AG09309 (cell line): ENCODE data around the gene ANXA3.

Experiments used
- DNase-seq: peaks from one replicate; pipeline ENCODE4 v3.0.0-alpha.2; 2010; ENCODE audit warnings: low read depth
- H3K4me3 ChIP-seq: 2 replicates; pipeline ENCODE4 v1.5.1; 2011; ENCODE audit warnings: mild to moderate bottlenecking, low read depth, low read length, moderate library complexity; ENCODE audit not compliant: control insufficient read depth
- TF ChIP-seq, protein P1 (sequence below): IDR thresholded peaks from 2 replicates; pipeline ENCODE4 v1.5.1; 2011; ENCODE audit warnings: mild to moderate bottlenecking, low read depth, low read length, inconsistent platforms; ENCODE audit not compliant: insufficient read depth, control insufficient read depth; ENCODE audit errors: missing control alignments

Gene ANXA3

DNA sequence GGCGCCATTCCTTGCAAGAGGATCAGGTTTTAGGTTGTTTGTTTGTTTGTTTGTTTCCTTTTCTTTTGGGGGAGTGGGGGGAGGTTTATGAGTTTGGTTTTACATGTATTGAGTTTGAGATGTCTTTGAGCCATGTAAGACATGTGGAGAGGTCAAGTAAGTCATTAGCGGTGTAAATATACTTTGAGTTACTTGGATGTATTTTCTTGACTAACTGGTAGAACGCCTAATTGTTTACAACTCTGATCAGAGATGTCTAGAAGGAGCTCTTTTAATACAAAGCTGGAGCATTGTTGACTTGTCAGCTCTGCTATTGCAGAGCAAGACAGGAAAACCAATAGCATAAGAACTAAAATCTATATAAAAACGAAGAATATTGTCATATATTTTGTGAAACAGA lies 57.1 kb downstream of the ANXA3 start:
- DNase-seq, result no peak
- no peak overlapping the region for H3K4me3 ChIP-seq
- TF ChIP-seq, protein P1, sequence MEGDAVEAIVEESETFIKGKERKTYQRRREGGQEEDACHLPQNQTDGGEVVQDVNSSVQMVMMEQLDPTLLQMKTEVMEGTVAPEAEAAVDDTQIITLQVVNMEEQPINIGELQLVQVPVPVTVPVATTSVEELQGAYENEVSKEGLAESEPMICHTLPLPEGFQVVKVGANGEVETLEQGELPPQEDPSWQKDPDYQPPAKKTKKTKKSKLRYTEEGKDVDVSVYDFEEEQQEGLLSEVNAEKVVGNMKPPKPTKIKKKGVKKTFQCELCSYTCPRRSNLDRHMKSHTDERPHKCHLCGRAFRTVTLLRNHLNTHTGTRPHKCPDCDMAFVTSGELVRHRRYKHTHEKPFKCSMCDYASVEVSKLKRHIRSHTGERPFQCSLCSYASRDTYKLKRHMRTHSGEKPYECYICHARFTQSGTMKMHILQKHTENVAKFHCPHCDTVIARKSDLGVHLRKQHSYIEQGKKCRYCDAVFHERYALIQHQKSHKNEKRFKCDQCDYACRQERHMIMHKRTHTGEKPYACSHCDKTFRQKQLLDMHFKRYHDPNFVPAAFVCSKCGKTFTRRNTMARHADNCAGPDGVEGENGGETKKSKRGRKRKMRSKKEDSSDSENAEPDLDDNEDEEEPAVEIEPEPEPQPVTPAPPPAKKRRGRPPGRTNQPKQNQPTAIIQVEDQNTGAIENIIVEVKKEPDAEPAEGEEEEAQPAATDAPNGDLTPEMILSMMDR, result no peak

DNA sequence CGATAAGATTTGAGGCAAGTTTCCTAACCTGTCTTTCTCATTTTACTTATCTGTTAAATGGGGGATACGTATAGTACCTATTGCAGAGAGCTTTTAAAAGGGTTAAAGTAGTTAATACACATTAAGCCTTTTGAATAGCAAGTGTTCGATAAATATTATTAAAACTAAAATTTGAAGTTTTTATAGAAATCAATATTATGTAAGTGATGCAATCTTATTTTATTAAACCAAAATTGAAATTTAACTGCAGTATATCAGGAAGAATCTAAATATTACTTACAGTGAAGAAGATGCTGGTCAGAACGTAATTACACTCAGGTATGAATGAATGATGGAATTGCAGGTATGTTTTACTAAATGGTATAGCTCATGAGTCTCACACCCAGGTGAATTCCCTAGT lies 58.0 kb downstream of the ANXA3 start:
- H3K4me3 ChIP-seq, result no peak overlapping the region
- DNase-seq, result no peak
- TF ChIP-seq, protein P1, result no peak

DNA sequence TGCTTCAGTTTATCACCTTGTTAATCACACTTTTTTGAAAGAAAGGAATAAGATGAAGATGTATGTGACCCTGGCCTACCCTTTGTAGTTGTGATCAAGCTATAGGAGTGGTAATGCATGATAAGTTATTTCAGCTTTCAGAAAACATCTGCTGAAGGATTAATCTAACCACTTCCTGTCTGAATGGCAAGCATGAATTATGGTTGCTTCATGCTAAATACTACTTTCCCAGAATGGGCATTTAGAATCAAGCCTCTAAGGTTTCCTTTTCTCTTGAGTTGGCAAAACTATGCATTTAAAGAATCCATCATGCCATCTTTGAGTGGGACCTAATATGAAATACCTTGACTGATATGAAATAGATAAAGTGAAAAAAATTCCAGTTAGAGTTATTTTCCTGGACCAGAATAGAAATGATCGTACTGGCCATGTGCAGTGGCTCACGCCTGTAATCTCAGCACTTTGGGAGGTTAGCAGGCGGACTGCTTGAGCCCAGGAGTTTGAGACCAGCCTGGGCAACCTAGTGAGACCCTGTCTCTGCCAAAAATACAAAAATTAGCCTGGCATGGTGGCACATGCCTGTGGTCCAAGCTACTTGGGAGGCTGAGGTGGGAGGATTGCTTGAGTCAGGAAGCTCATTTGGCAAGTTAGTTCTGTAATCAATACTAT lies 59.1 kb downstream of the ANXA3 start:
- H3K4me3 ChIP-seq, result no peak overlapping the region
- DNase-seq, result no peak
- TF ChIP-seq, protein P1, result no peak

DNA sequence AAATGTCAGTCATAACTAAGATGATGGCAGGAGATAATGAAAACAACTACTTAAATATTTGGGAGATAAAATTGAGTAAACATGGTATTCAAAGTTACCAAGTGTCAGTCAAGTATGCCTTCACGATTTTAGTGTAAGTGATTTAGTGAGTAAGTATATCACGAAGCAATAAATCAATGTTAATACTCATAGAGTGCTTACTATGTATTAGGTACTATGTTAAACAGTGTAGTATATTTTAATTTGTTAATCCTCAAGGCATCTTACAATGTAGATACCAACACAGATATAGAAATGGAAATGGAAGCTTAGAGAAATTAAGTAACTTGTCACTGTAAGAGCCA lies 59.6 kb downstream of the ANXA3 start:
- H3K4me3 ChIP-seq, result no peak overlapping the region
- no peak for DNase-seq
- TF ChIP-seq, protein P1, result no peak

DNA sequence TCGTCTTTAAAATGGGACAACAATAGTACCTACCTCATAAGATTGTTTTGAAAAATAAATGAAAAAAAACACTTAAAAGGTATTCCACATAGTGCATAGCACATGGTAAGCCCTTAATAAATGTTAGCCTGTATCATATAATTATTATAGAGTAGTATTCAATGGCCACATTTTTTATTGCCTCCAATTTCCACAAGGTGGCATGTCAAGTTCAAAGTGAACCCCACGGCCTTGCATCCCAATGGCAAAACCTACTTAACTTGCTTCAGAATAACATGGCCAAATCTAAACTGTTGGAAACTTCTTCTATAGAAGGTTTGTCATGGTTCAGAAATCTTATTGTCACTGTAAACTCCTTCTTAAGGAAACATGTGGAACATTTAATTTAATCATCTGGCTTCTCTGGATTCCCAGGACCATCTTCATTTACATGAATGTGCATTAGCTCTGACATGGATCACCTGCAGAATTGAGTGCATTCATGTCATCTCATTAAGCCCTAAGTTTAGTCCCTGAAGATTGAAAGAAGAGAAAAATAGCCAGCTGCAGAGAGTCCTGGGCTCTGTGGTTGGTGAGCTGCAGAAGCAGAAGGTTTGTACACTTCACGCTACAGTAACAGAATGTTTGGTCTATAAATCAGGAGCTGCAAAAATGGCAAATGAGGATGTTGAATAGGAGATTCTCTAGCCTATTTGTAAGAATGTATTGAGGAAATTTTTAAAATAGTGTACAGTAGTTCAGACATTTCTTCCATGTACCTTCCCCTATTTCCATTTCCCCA lies 61.0 kb downstream of the ANXA3 start:
- no peak overlapping the region for H3K4me3 ChIP-seq
- TF ChIP-seq, protein P1, result peak; percentile 64
- no peak for DNase-seq

DNA sequence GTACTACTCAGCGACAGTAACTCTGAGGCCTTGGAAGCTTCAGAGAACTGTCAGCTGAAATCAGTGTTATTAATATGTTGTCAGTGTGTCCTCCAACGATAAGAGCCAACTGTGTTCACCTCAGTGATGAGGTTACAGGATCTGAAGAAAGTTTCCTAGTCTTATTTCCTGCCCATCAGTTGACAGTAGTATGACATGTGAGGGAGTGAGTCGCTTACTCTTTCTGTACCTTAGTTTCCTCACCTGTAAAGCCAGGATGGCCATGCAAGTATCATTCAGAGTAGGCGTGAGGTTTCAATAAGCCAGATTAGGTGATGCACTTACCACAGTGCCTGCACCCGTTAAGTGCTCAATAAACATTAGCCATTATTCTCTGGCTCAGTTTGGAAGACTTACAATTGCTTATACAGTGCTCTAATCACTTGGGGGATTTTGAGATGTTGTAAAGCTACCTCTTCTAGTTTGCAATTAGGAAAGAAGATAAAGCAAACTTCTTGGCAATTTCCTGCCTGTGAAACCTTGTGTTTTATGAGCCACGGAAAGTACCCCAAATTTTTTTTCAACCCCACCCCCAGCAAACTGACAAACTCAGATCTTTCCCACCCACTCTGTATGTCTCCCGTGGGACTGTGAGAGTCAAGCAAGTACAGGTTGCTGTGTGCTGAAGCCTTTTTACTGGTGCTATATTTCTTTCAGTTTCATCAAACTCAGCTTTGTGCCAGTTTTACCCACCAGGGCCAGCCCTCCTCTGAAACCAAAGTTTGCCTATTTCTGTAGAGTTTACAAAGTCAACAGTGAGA lies 62.2 kb downstream of the ANXA3 start:
- TF ChIP-seq, protein P1, result no peak
- no peak overlapping the region for H3K4me3 ChIP-seq
- DNase-seq, result no peak
